IPS DF 6.9 (cell line): ENCODE data around the gene TMEM169.

Experiments
- DNase-seq: peaks from one replicate; pipeline ENCODE4 v3.0.0-alpha.2; 2013; ENCODE audit warnings: low read depth, low spot score
- H3K27ac ChIP-seq: one replicate; pipeline ENCODE4 v1.5.1; 2013; ENCODE audit warnings: low read length, control low read depth
- H3K27me3 ChIP-seq: 2 replicates; pipeline ENCODE4 v1.6.1; 2013; ENCODE audit warnings: mild to moderate bottlenecking, low read length; ENCODE audit not compliant: control insufficient read depth, insufficient read depth
- H3K36me3 ChIP-seq: 2 replicates; pipeline ENCODE4 v1.6.1; 2013; ENCODE audit warnings: low read length; ENCODE audit not compliant: control insufficient read depth, insufficient read depth
- H3K4me1 ChIP-seq: 2 replicates; pipeline ENCODE4 v1.6.1; 2013; ENCODE audit warnings: low read length; ENCODE audit not compliant: control insufficient read depth, insufficient read depth
- H3K4me3 ChIP-seq: 2 replicates; pipeline ENCODE4 v1.5.1; 2013; ENCODE audit warnings: mild to moderate bottlenecking, low read length
- H3K9me3 ChIP-seq: 2 replicates; pipeline ENCODE4 v1.6.1; 2013; ENCODE audit warnings: low read length, inconsistent platforms; ENCODE audit not compliant: control insufficient read depth, insufficient read depth
- WGBS: extraction: QIAGEN DNeasy Blood & Tissue Kit; methylation state at CpG from one replicate; pipeline ENCODE4 v1.1.7; 2013; ENCODE audit warnings: mixed read lengths, missing lambda C conversion rate; ENCODE audit not compliant: insufficient read length, insufficient coverage; 5-methylcytosine and 5-hydroxymethylcytosine counted together

Gene TMEM169

DNA sequence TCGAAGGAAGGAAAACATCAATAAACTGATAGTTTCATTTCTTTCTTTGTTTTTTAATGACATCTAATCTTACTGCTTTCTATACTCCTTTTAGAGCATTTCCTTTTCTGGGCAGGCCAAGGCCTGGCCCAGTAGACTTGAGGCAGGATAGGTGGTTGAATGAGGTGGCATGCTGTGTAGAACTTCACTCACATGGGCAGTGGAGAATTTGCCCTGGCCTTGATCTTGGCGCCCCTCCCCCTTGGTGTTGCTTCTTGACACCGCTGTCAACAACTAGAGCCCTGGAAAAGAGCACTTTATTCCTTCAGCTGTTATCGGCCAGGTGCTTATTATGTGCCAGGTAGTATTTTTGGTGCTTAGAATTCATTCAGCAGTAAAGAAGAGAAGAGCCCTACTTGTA is 64.9 kb downstream of the TMEM169 start:
- WGBS = no CpG with 5 or more reads among the region's 4 CpGs

DNA sequence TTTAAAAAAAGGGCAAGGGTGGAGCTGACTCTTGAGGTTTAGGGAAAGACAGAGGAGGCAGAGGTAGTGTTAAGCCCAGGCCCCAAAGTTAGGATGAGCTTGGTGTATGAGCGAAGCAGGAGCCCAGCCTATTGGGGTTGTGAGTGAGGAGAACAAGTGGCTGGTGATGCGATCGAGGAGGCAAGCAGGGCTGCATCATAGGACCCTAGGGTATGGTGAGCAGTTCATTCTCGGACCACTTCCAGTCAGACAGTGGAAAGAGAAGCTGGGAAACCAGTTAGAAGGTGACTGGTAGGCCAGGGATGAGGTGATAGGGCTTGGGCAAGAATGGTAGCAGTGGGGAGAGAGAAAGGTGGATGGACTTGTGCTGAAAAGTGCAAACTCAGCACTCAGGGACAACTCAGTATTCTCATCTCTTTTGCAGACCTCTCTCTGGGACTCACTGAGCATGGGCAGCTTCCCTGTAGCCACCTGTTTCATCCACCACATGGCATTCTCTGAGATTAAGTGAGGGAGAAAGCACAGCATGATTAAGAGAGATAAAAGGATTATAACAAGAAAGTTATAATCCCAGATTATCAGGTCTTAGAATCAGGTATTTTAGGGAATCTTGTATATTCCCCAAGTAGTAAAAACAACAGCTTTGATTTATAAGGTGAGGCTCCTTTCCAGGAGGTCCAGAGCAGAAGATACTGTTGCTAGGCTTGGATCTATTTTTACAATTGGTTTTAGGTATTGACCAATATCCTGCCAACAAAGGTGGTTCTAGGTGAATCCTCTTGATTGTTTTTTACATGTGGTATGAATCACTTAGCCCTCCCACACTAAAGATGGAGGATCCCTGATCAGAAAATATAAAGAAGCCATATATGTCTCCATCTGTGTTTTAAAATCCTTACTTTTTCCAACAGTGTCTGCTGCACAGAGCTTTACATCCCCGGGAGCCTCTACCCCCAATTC is 65.7 kb downstream of the TMEM169 start:
- no peak overlapping the region for H3K4me3 ChIP-seq
- H3K27me3 ChIP-seq = no peaks in the 10 kb centered on the region
- H3K36me3 ChIP-seq = peaks cover 27% of the 10 kb centered on the region; the same call in 1 of the 2 replicates
- H3K27ac ChIP-seq = no peak overlapping the region
- no CpG with 5 or more reads among the region's 5 CpGs for WGBS
- no peak for DNase-seq
- H3K9me3 ChIP-seq = no peaks in the 10 kb centered on the region
- H3K4me1 ChIP-seq = no peaks in the 10 kb centered on the region

More for the DNA sequence above, 64.9 kb downstream of the TMEM169 start:
- Histone ChIP-seq H3K27me3 (no peaks in the 10 kb centered on the region), H3K36me3 (peaks cover 19% of the 10 kb centered on the region; the same call in 1 of the 2 replicates), H3K4me1 (no peaks in the 10 kb centered on the region), H3K27ac (no peak overlapping the region), H3K4me3 (no peak overlapping the region), H3K9me3 (no peaks in the 10 kb centered on the region)
- no peak for DNase-seq

DNA sequence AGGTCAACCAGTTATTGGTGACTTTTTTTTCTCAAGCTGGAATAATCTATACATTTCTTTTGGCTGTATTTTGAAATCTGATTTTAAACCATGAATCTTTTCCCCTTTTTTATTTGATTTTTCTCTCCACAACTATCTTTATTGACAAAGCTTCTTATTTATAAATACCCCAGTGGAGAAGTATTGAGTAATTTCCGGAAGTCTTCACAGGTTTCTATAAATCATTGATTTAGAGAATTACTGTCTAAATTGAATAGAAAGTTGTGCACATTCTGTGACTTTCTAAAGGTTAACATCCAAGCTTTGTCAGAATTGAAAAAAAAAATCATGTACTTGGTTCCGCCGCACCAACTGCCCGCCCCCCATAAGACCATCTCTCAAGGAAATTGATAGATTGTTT is 67.3 kb downstream of the TMEM169 start:
- Histone ChIP-seq H3K27me3 (no peaks in the 10 kb centered on the region), H3K4me1 (no peaks in the 10 kb centered on the region), H3K27ac (no peak overlapping the region), H3K4me3 (no peak overlapping the region), H3K9me3 (no peaks in the 10 kb centered on the region), H3K36me3 (peaks cover 28% of the 10 kb centered on the region; the same call in 1 of the 2 replicates)
- no CpG with 5 or more reads among the region's 4 CpGs for WGBS
- no peak for DNase-seq

DNA sequence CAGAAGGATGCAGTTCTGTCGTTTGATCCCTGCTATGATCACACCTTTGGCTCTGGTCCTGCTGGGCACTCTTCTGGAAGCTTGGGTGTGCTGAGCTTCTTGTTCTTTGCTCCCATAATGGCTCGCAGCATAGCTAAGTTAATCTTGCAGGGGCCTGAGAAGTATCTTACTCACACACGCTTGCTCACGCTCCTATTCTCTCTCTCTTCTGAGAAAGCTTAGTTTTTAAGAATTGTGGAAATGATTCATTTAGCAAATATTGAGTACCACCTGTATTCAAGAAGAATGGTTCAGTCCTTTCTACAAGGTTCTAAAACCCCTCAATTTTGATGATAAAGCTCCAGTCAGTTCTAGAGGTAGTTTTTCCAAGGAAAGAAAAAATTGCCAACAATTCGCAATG is 68.0 kb downstream of the TMEM169 start:
- Histone ChIP-seq H3K36me3 (peaks cover 31% of the 10 kb centered on the region; the same call in 1 of the 2 replicates), H3K27me3 (no peaks in the 10 kb centered on the region), H3K9me3 (no peaks in the 10 kb centered on the region), H3K4me1 (no peaks in the 10 kb centered on the region), H3K27ac (no peak overlapping the region), H3K4me3 (no peak overlapping the region)
- no peak for DNase-seq
- no CpG with 5 or more reads among the region's 5 CpGs for WGBS

DNA sequence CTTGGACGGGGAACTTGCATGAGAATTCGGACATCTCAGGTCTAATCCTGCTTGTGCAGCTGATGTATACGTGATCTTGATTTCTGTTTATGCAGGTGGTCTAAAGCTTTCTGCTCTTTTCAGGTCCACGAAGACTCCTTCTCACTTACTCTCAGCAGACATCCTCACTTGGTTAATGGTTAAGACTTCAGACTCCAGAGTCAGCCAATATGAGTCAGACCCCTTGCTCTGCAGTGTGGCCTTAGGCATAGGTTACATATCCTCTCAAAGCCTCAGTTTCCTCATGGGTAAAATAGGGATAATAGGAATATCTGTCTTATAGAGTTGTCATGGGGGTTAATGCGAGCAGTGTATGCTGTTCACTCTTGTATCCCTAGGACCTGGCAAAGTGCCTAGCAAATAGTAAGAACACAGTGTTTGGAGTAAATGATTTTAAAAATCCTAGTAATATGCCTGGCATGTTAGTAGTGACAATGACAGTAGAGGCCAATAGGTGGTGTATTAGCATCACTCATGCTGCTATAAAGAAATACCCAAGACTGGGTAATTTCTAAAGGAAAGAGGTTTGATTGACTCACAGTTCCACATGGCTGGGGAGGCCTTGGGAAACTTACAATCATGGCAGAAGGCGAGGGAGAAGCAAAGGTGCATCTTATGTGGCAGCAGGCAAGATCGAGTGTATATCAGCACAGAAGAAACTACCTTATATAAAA is 69.8 kb downstream of the TMEM169 start:
- Histone ChIP-seq H3K36me3 (peaks cover 36% of the 10 kb centered on the region), H3K4me3 (no peak overlapping the region)
- no CpG with 5 or more reads among the region's 7 CpGs for WGBS

More for the DNA sequence above, 69.8 kb downstream of the TMEM169 start:
- no peaks in the 10 kb centered on the region for H3K9me3 ChIP-seq
- DNase-seq = no peak
- no peaks in the 10 kb centered on the region for H3K4me1 ChIP-seq
- no peak overlapping the region for H3K27ac ChIP-seq
- H3K27me3 ChIP-seq = no peaks in the 10 kb centered on the region
